Femur (tissue), 1 donor: ENCODE measurements around the gene GAREM1.
A peak's percentile ranks its signal among the peaks of the same experiment; 100 is the strongest.

ENCODE experiments used
- DNase-seq: peaks from one replicate; pipeline ENCODE4 v3.0.0-alpha.2; 2017

The GAREM1 gene

DNA sequence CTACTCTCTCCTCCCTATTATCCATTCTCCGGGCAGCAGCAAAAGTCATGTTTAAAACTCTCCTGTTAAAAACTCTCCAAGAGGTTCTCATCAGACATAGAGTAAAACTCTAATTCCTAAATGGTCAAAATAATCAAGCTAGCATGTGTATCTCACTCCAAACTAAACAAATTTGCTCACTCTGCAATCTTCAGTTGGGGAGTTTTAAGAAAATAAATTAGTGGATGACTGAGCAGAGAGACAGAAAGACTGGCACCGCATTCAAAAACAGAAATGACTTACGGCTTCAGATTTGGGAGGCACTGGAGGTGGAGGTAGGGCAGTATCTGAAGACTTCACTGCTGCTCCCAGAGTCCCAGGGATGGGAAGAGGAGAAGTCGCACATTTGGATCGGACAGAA, 183.9 kb downstream of the GAREM1 start:
- no peak for DNase-seq

DNA sequence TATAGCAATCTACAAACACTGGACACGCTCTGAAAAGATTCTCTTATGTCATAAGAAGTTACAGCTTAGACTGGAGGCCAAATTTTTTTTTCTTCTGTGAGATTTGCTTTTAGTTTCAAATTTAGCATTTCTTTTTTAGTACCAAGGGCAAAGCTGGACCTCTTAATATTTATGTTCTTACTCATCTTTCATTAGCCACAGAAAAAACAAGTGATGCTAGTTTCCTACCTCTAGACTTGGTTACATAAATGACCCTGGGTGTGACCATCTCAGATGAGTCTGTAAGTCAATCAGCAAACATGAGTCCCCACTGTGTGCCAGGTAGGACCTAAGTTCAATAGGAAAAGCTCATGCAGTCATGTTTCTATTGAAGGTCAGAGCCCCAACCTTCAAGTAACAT, 186.4 kb downstream of the GAREM1 start:
- no peak for DNase-seq

DNA sequence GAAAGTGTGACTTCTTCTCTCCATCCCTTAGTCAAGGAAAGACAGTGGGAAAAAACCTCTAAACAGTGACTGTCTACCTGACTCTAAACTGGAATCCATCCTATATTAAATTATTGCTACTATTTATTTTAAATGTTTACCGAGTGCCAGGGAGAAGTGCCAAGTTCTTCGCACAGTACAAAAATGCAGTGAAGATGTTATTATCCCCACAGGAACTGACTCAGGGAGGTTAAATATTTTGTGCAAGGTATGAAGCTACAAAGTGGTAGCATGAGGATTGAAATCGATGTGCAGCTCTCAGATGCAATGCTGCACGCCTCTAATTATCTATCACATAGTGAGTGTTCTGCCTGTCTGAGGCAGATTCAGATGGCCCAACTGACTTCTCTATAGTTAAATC, 189.8 kb downstream of the GAREM1 start:
- DNase-seq = no peak

GRCh38 chr18:32280188-32280783, 190.4 kb downstream of the GAREM1 start:
- DNase-seq = no peak

DNA sequence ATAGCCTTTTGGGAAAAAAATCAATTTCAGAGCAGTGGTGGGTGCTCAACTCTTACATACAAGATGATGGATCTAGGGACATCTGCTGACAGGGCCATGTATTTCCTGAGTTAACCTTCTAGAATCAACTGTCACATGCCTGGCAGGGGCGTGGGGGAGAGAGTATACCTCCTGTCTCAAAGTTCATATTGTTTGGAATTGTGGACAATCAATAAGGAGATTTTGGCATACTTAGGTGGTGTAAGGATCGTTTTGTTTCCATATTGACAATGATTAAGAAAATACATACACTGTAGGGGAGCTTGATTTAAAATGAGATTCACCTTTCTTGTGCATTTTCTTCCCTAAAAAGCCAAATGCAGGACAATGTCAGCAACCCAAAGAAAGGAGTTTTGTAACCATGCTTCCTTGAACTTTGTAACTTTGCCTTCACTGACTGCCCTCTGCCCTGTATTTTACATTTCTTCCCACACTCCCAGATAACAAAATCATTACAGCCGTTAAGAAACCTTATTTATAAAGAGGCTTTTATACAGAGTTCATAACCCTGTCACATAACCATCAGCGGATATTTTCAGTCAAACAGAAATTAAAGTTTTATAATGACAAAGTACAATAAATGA, 192.4 kb downstream of the GAREM1 start:
- DNase-seq = no peak

DNA sequence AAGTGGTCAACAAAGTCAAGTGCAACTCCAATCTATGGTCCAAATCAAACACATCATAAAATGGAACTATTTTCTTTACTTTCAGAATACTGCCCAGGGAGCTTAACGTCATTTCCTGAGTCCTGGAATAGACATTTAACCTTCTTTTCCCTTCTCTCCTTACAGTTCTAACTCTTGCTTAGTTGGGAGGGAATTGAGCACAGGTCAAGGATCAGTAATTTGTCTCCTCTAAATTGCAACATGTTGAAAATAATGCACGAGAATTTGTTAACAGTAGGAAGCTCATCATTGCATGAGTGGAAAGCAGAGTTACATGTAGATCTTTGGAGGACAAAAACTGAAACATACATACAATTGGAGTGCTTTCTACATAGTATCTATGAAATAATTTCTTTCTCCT, 193.1 kb downstream of the GAREM1 start:
- DNase-seq = no peak

DNA sequence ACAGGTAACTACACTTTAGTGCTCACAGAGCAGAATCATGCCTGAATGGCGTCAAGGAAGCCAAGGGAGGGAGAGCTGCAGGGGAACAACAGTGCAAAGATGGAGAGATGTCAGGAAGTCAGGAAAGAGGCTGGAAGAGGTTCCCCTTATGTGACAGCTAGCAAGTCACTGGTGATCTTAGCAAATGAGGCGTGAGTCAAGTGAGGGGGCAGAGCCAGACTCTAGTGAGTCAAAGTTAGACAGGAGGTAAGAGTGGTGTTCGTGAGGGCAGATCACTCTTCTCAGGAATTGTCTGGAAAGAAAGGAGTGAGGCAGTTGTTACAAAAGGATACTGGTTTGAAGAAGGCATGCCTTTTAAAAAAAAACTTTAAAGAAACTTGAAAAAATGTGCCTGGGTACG, 193.8 kb downstream of the GAREM1 start:
- DNase-seq = no peak

GRCh38 chr18:32276256-32276655, 194.4 kb downstream of the GAREM1 start:
- DNase-seq = no peak

DNA sequence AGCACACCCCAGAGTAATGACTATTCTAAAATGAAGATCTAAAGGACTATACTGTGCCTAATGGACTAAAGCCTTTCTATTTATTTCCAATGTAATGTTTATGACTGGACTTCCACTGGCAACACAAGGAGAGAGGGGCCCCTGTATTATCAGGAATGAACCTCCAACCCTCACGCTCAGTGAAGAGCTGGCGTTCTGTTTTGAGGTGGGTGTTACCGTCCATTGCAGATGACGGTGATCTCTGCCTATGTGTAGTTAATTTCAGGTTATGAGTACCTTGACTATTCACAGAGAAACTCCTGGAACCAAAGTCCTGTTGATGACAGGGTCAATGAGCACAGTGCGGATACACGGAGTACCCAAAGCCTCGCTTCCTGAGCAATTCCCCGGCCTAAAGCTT, 195.5 kb downstream of the GAREM1 start:
- no peak for DNase-seq

- no peak for DNase-seq
Observed at GRCh38 chr18:32274307-32274706, 196.4 kb downstream of the GAREM1 start.

DNA sequence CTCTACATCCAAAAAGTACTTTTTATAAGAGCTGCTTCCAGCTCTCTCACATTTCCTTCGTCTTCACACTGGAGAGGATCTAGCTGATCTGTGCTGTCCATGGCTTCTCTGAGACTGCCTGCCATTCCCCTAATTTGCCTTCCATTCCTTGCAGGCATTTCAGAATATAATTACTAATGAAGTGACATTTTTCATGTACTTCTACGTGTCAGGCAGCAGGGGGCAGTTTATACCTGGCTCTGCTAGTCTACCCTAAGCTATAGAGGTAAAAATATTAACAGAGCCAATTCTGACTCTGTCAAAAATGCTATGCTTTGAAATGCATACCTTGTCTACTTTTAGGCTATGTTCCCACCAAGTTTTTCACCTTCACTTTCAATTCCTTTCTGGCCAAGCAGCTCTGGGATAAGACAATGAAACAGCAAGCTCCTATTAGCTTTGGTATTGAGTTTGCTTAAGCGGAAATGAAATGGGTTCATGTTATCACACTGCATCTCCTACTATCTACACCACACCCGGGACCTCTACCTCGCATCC, 198.9 kb downstream of the GAREM1 start:
- peak; percentile 33 for DNase-seq

DNA sequence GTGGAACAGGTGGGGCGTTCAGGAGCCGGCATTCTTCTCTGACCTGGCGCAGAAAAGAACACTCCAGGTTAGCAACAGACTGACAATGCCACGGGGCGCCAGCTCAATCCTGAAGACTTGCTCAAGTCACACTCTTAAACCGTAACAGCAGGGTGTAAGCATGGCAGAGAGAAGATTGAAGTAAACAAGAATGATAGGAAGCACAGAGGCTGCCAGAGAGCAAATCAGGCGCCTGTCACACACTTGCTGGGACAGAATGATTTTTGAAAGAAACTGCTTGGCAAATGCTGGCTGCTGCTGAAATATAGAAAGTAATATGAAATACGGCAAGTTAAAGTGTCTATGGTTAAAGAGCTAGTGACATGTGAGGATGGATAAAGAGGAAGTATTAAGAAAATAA, 200.3 kb downstream of the GAREM1 start:
- no peak for DNase-seq

GRCh38 chr18:32267463-32267862, 203.2 kb downstream of the GAREM1 start:
- no peak for DNase-seq

DNA sequence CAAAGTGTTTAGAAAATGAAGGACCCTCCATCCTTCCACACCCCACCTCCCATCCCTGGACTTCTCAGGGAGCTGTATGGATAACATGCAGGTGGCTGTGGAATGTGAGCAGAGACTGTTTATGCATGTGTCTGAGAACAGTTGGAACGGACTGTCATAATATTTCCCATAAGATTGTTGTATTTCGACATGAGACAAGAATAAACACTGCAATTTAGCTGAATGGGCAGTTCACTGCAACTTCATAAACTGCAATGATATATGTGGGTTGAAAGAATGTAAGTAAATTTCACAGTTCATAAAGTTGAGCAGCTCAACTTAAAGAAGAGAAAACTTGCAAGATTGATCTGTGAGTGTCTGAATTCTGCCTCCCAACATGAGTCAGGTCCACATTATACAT, 206.3 kb downstream of the GAREM1 start:
- no peak for DNase-seq

DNA sequence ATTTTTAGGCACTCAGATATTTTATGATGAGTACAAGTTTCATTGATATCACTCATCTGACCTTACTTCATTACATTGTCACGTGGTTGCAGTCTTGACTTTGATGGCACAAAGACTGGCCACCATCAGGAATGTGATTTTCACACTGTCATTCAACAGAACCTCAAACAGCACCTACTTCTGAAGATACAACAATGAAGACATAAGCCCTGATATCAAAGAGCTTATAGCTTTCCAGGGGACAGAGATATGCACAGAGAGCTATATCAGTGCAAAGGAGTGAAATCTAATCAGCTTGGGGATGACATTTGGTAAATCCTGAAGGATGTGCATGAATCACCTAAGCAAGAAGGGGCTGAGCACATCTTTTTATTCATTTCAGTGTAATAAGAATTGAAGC, 208.6 kb downstream of the GAREM1 start:
- DNase-seq = no peak

- no peak for DNase-seq
Observed at GRCh38 chr18:32261003-32261402, 209.7 kb downstream of the GAREM1 start.

DNA sequence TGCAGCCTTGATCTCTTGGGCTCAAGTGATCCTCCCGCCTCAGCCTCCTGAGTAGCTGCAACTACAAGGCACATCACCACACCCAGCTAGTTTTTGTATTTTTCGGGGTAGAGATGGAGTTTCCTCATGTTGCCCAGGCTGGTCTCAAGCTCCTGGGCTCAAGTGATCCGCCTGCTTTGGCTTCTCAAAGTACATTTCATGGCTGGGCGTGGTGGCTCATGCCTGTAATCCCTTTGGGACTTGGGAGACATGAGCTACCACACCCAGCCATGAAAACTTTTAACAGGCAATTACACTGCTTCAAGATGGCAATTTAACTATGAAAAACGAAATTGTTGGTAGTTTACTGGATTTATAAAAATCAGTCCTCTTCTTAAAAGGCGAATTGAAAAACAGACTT, 211.1 kb downstream of the GAREM1 start:
- DNase-seq = no peak

DNA sequence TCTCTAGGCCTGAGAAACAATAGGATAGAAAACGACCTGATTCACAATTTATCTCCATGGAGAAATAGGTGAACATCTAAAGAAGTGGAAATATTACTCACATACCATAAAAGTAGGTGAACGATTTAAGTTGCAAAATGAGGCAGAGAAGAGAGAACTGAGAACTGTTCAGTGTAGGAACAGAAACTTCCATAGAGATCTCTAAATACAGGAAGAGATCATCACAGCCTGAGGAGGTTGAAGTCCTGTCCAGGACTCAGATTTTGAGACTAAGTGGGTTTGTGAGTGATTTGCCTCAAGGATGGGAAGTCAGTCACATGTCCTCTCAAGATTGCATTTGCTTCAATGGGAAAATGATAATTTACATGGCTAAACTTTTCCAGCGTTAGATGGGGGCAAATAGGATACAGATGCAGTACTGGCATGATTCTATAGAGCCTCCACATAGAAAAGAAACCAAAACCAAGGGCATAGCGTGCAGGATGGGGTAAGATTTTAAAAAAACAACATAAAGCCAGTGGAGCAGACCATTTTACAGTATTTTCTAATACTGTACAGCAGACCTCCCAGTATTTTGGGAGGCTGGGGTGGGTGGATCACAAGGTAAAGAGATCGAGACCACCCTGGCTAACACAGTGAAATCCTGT, 212.0 kb downstream of the GAREM1 start:
- DNase-seq = no peak

DNA sequence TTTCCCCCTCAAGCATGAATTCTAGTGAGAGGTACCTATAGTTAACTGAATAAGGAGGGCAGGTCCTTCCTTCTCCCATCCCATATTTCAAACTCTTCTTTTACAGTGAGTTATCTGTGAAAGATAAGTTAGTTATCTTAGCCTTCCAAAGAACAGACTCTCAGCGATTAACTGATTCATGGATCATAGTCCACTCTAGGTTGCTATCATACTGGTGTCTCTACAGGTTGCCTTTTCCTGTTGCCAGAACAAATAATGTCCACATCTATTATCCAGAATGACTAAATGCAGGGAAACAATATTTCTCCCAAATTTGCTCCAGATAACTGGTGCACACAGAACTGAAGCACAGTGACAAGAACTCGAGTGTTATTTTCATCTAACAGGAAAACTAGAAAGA, 212.5 kb downstream of the GAREM1 start:
- no peak for DNase-seq

- no peak for DNase-seq
Observed at GRCh38 chr18:32257084-32257785, 213.4 kb downstream of the GAREM1 start.

GRCh38 chr18:32255570-32255969, 215.1 kb downstream of the GAREM1 start:
- no peak for DNase-seq

DNA sequence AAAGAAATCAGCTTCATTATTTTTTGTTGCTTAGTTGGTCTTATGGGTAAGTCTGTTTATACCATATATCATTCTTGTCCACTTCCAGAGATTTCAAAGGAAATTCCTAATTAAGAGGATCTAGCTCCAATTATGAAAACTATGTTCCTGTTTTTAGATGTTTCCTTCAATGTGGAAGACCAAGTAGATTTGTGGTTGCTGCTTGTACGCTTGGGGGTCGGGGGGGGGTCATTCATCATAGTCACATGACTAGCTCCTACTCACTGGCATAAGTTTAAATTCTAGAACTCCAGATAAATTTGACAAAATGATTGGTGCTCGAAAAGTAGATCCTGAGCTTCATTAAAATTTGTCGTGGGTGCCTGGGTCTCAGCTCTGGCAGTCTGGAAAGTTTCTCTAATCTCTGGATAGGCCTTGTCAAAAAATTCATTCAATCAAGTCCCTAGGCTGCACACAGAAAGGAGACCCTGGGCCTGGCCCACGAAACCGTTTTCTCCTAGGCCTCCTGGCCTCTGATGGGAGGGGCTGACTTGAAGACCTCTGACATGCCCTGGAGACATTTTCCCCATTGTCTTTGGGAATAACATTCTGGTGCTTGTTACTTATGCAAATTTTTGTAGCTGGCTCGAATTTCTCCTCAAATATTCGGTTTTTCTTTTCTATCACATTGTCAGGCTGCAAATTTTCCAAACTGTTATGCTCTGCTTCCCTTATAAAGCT, 218.4 kb downstream of the GAREM1 start:
- no peak for DNase-seq

DNA sequence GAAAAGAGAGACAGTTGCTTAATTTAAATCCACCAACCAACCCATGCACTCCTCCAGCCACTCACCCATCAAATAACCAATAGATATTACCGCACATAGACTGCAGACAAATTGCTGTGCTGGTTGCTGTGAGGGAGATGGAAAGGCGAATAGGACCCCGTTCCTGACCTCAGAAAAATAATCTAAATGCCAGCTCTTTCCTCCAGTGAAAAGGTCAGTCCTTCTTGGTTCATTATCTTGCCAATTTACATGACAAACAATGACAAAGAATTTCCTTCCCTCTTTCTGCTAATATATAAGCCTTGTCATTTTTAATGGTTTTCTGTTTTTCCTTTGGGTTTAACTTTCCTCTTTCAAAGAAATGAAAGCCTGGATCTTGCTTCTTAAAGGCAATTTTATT, 219.2 kb downstream of the GAREM1 start:
- no peak for DNase-seq
